ENCODE results near the gene TAL2. TPM values are rescaled to one million over a fixed set of nuclear protein-coding genes. Genes with fewer than 3 reads are reported as not detected.

TAL2 gene
- total and polyA plus RNA-seq, 10 of the 15 experiments (the other 5 are each of a cell fraction or from before 2014, with no cell fraction given): 0.16 to 0.51 (median 0.34) TPM; not detected in 1

DNA sequence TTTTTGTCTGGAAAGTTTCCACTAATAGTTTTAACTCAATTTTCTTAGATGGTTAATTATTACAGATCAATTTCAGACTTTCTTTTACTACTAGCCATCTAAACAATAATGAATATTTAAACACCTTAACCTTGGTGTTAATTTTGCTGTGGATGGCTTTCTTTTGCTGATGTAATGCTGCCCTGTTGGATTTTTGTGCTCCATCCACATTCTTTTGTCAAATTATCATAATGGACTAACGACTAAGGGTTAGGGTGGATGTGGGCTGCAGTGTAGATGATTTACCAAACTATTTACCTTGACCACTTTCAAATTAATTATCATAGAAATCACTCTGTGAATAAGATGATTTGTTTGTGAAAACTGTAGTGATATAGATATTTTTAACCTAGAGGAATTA lies 16.5 kb downstream of the TAL2 start:
- SMC1A ChIA-PET (ENCODE audit: uncharacterized antibody, unreplicated experiment): interaction anchor here (1.3 to 1.4 kb wide), 2 partner anchors 10 to 39 kb away, joined by 3 to 4 read pairs; no protein-coding TSS in a partner anchor
- Histone ChIP-seq H3K4me2 (ENCODE audit: control insufficient read depth, insufficient read depth) (no peak overlapping the region), H3K4me3 (no peak overlapping the region), H3K79me2 (ENCODE audit: control insufficient read depth, insufficient read depth, low read length) (no peaks in the 10 kb centered on the region), H4K20me1 (ENCODE audit: control insufficient read depth, insufficient read depth) (no peaks in the 10 kb centered on the region), H3K36me3 (ENCODE audit: control insufficient read depth in 2 of 2, insufficient read depth in 2 of 2, low read length in 1 of 2) (no peaks in the 10 kb centered on the region), H3K27me3 (replicated peaks in 1 of 2; ENCODE audit: control insufficient read depth in 2 of 2, insufficient read depth in 2 of 2, low read length in 1 of 2) (no peaks in the 10 kb centered on the region), H3K27ac (ENCODE audit: control insufficient read depth, insufficient read depth) (no peak overlapping the region), H3K9ac (ENCODE audit: control insufficient read depth, insufficient read depth, low read length) (no peak overlapping the region), H2AFZ (ENCODE audit: control insufficient read depth, low read depth, low read length) (no peak overlapping the region), H3K9me3 (replicated peaks; ENCODE audit: control insufficient read depth, insufficient read depth, low read length) (no peaks in the 10 kb centered on the region), H3K4me1 (ENCODE audit: control insufficient read depth, insufficient read depth, low read length) (peaks cover 3% of the 10 kb centered on the region; the same call in 1 of the 2 replicates)
- 0% methylated on average over 1 of the region's 1 CpG for WGBS (ENCODE audit: insufficient coverage, insufficient replicate concordance, low lambda C conversion rate, missing lambda C conversion rate)
- RAD21 ChIA-PET (ENCODE audit: unreplicated experiment): no interaction called here
- TF ChIP-seq POLR2AphosphoS5 (IDR thresholded peaks at IDR 0.05; ENCODE audit: low read length) (no peak), RCOR1 (conservative IDR thresholded peaks at IDR 0.05; ENCODE audit: low read depth, low read length) (no peak)
- CTCF ChIA-PET: interaction anchor here (1.1 to 1.3 kb wide), 3 partner anchors 15 to 40 kb away, joined by 3 to 4 read pairs (median 4); partner anchors contain the start of gene TMEM38B
- no peak for DNase-seq (ENCODE audit: low read depth, low spot score)
- in situ Hi-C loops (cut with MboI) (no loop called here), intact Hi-C loops (cut with micrococcal nuclease; ENCODE audit: unreplicated experiment) (no loop called here)
- no peak for FAIRE-seq
- no peak for ATAC-seq
- no TSS peak for BruUV-seq (replicated peaks)
- POLR2A ChIA-PET: no interaction called here

- TF ChIP-seq, protein P1, sequence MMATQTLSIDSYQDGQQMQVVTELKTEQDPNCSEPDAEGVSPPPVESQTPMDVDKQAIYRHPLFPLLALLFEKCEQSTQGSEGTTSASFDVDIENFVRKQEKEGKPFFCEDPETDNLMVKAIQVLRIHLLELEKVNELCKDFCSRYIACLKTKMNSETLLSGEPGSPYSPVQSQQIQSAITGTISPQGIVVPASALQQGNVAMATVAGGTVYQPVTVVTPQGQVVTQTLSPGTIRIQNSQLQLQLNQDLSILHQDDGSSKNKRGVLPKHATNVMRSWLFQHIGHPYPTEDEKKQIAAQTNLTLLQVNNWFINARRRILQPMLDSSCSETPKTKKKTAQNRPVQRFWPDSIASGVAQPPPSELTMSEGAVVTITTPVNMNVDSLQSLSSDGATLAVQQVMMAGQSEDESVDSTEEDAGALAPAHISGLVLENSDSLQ (IDR thresholded peaks at IDR 0.05): no peak
- TF ChIP-seq MYC (IDR thresholded peaks at IDR 0.05; ENCODE audit: insufficient read depth, insufficient read length, insufficient replicate concordance, low read length, severe bottlenecking) (no peak), DPF2 (IDR thresholded peaks at IDR 0.05) (no peak), IRF5 (IDR thresholded peaks at IDR 0.05; ENCODE audit: borderline replicate concordance) (no peak)
- RAD21 ChIA-PET (ENCODE audit: unreplicated experiment): no interaction called here
- no TSS peak for BruUV-seq (replicated peaks)
- no peaks in the 10 kb centered on the region for H3K9me3 ChIP-seq (replicated peaks; ENCODE audit: control insufficient read depth, insufficient read depth, low read length)
- CTCF ChIA-PET: interaction anchor here (1.3 kb wide), 1 partner anchor 14 kb away, joined by 3 read pairs; no protein-coding TSS in a partner anchor
- H3K9ac ChIP-seq (ENCODE audit: control insufficient read depth, insufficient read depth, low read length): no peak overlapping the region
- H2AFZ ChIP-seq (ENCODE audit: control insufficient read depth, low read depth, low read length): no peak overlapping the region
- no peak overlapping the region for H3K27ac ChIP-seq (ENCODE audit: control insufficient read depth, insufficient read depth)
- H3K4me1 ChIP-seq (ENCODE audit: control insufficient read depth, insufficient read depth, low read length): no peaks in the 10 kb centered on the region
- no peaks in the 10 kb centered on the region for H4K20me1 ChIP-seq (ENCODE audit: control insufficient read depth, insufficient read depth)
- intact Hi-C loops (cut with micrococcal nuclease; ENCODE audit: unreplicated experiment): no loop called here
- SMC1A ChIA-PET (ENCODE audit: uncharacterized antibody, unreplicated experiment): interaction anchor here (1.3 to 1.4 kb wide), 3 partner anchors 10 to 39 kb away, joined by 3 to 6 read pairs (median 4); no protein-coding TSS in a partner anchor
- H3K27me3 ChIP-seq (replicated peaks in 1 of 2; ENCODE audit: control insufficient read depth in 2 of 2, insufficient read depth in 2 of 2, low read length in 1 of 2): no peaks in the 10 kb centered on the region
- no peak overlapping the region for H3K4me2 ChIP-seq (ENCODE audit: control insufficient read depth, insufficient read depth)
- in situ Hi-C loops (cut with MboI): no loop called here
- 70% methylated on average over 8 of the region's 8 CpGs for WGBS (ENCODE audit: insufficient coverage, insufficient replicate concordance, low lambda C conversion rate, missing lambda C conversion rate)
- no peaks in the 10 kb centered on the region for H3K79me2 ChIP-seq (ENCODE audit: control insufficient read depth, insufficient read depth, low read length)
- DNase-seq (ENCODE audit: low read depth, low spot score): no peak
- no peak for FAIRE-seq
- ATAC-seq: no peak
- H3K4me3 ChIP-seq: no peak overlapping the region
- POLR2A ChIA-PET: no interaction called here
- H3K36me3 ChIP-seq (ENCODE audit: control insufficient read depth in 2 of 2, insufficient read depth in 2 of 2, low read length in 1 of 2): no peaks in the 10 kb centered on the region
Measured at GRCh38 chr9:105679257-105680022, 17.2 kb downstream of the TAL2 start.
